ENCODE data around the gene SPRR5. TPM values are rescaled to one million over a fixed set of nuclear protein-coding genes. Genes with fewer than 3 reads are reported as not detected.
A peak's percentile ranks its signal among the peaks of the same experiment; 100 is the strongest.

The SPRR5 gene
- total RNA-seq (not detected), polyA plus RNA-seq (ENCODE audit: insufficient read depth in 1 of 8, insufficient read length in 8 of 8, low replicate concordance in 1 of 8) (not detected)
- long read RNA-seq, donor 1: 0 reads
- long read RNA-seq, donor 2: 0 reads
- long read RNA-seq, donor 3: 0 reads
- long read RNA-seq, donor 4: 0 reads
- long read RNA-seq, donor 5: 0 reads
- long read RNA-seq, donor 6: 0 reads
- long read RNA-seq, donor 7: 0 reads
- long read RNA-seq, donor 8: 0 reads
- long read RNA-seq, donor 9: 0 reads
- long read RNA-seq, donor 10: 0 reads
- long read RNA-seq, donor 11: 0 reads

- no peak within 1 kb of the TSS for H3K4me3 ChIP-seq (ENCODE audit: low read length)
- 100% methylated on average over 1 of the region's 4 CpGs for WGBS (ENCODE audit: insufficient coverage)
Measured at GRCh38 chr1:152946651-152947256, at the start of gene SPRR5. Gene SPRR5 (plus strand): TSS chr1:152947206. CDS start chr1:152948555, 1,349 bp downstream.

GRCh38 chr1:152899027-152899426 lies 48.0 kb upstream of the SPRR5 start:
- no peak overlapping the region for H3K27ac ChIP-seq (ENCODE audit: low read length)
- 63% methylated on average over 4 of the region's 4 CpGs for WGBS (ENCODE audit: insufficient coverage)
- no peaks in the 10 kb centered on the region for H3K4me1 ChIP-seq (ENCODE audit: control insufficient read depth, insufficient read depth, low read length)
- no peaks in the 10 kb centered on the region for H3K27me3 ChIP-seq (ENCODE audit: control insufficient read depth, insufficient read depth, low read length)
- no peak for DNase-seq
- no peaks in the 10 kb centered on the region for H3K36me3 ChIP-seq (ENCODE audit: control insufficient read depth, insufficient read depth, low read length)
- no peaks in the 10 kb centered on the region for H3K9me3 ChIP-seq (replicated peaks; ENCODE audit: control insufficient read depth, low read depth, low read length)
- no peak overlapping the region for H3K4me3 ChIP-seq (ENCODE audit: low read length)

More at GRCh38 chr1:152946651-152947256, at the start of gene SPRR5:
- no peaks in the 10 kb centered on the region for H3K27me3 ChIP-seq (ENCODE audit: control insufficient read depth, insufficient read depth, low read length)
- DNase-seq: no peak
- H3K27ac ChIP-seq (ENCODE audit: low read length): no peak within 1 kb of the TSS
- H3K4me1 ChIP-seq (ENCODE audit: control insufficient read depth, insufficient read depth, low read length): no peaks in the 10 kb centered on the region
- H3K36me3 ChIP-seq (ENCODE audit: control insufficient read depth, insufficient read depth, low read length): no peaks in the 10 kb centered on the region
- H3K9me3 ChIP-seq (replicated peaks; ENCODE audit: control insufficient read depth, low read depth, low read length): no peaks in the 10 kb centered on the region

GRCh38 chr1:152899883-152900282 lies 47.1 kb upstream of the SPRR5 start:
- H3K4me1 ChIP-seq (ENCODE audit: control insufficient read depth, insufficient read depth, low read length): no peaks in the 10 kb centered on the region
- H3K4me3 ChIP-seq (ENCODE audit: low read length): no peak overlapping the region
- no peaks in the 10 kb centered on the region for H3K9me3 ChIP-seq (replicated peaks; ENCODE audit: control insufficient read depth, low read depth, low read length)
- no peak overlapping the region for H3K27ac ChIP-seq (ENCODE audit: low read length)
- no peaks in the 10 kb centered on the region for H3K36me3 ChIP-seq (ENCODE audit: control insufficient read depth, insufficient read depth, low read length)
- H3K27me3 ChIP-seq (ENCODE audit: control insufficient read depth, insufficient read depth, low read length): no peaks in the 10 kb centered on the region
- DNase-seq: no peak
- WGBS (ENCODE audit: insufficient coverage): 66% methylated on average over 2 of the region's 2 CpGs

- DNase-seq: no peak
- H3K4me3 ChIP-seq (ENCODE audit: low read length): no peak overlapping the region
- H3K9me3 ChIP-seq (replicated peaks; ENCODE audit: control insufficient read depth, low read depth, low read length): no peaks in the 10 kb centered on the region
- no peaks in the 10 kb centered on the region for H3K36me3 ChIP-seq (ENCODE audit: control insufficient read depth, insufficient read depth, low read length)
- no peaks in the 10 kb centered on the region for H3K4me1 ChIP-seq (ENCODE audit: control insufficient read depth, insufficient read depth, low read length)
- WGBS (ENCODE audit: insufficient coverage): 100% methylated on average over 1 of the region's 5 CpGs
- H3K27ac ChIP-seq (ENCODE audit: low read length): no peak overlapping the region
- no peaks in the 10 kb centered on the region for H3K27me3 ChIP-seq (ENCODE audit: control insufficient read depth, insufficient read depth, low read length)
Measured at GRCh38 chr1:152901631-152902030, 45.4 kb upstream of the SPRR5 start.

- Histone ChIP-seq H3K9me3 (replicated peaks; ENCODE audit: control insufficient read depth, low read depth, low read length) (no peaks in the 10 kb centered on the region), H3K4me3 (ENCODE audit: low read length) (no peak overlapping the region), H3K36me3 (ENCODE audit: control insufficient read depth, insufficient read depth, low read length) (no peaks in the 10 kb centered on the region), H3K27me3 (ENCODE audit: control insufficient read depth, insufficient read depth, low read length) (no peaks in the 10 kb centered on the region), H3K27ac (ENCODE audit: low read length) (no peak overlapping the region), H3K4me1 (ENCODE audit: control insufficient read depth, insufficient read depth, low read length) (no peaks in the 10 kb centered on the region)
- 0% methylated on average over 1 of the region's 4 CpGs for WGBS (ENCODE audit: insufficient coverage)
- DNase-seq: no peak
Measured at GRCh38 chr1:152902636-152903035, 44.4 kb upstream of the SPRR5 start.

GRCh38 chr1:152904688-152905440 lies 42.1 kb upstream of the SPRR5 start:
- no peak overlapping the region for H3K27ac ChIP-seq (ENCODE audit: low read length)
- WGBS (ENCODE audit: insufficient coverage): no CpG with 5 or more reads among the region's 7 CpGs
- no peak for DNase-seq
- H3K9me3 ChIP-seq (replicated peaks; ENCODE audit: control insufficient read depth, low read depth, low read length): no peaks in the 10 kb centered on the region
- H3K27me3 ChIP-seq (ENCODE audit: control insufficient read depth, insufficient read depth, low read length): no peaks in the 10 kb centered on the region
- H3K4me3 ChIP-seq (ENCODE audit: low read length): no peak overlapping the region
- H3K36me3 ChIP-seq (ENCODE audit: control insufficient read depth, insufficient read depth, low read length): no peaks in the 10 kb centered on the region
- no peaks in the 10 kb centered on the region for H3K4me1 ChIP-seq (ENCODE audit: control insufficient read depth, insufficient read depth, low read length)

GRCh38 chr1:152906023-152906565 lies 40.9 kb upstream of the SPRR5 start:
- no peaks in the 10 kb centered on the region for H3K4me1 ChIP-seq (ENCODE audit: control insufficient read depth, insufficient read depth, low read length)
- H3K27ac ChIP-seq (ENCODE audit: low read length): no peak overlapping the region
- no peaks in the 10 kb centered on the region for H3K9me3 ChIP-seq (replicated peaks; ENCODE audit: control insufficient read depth, low read depth, low read length)
- H3K36me3 ChIP-seq (ENCODE audit: control insufficient read depth, insufficient read depth, low read length): no peaks in the 10 kb centered on the region
- peak; percentile 28 for DNase-seq
- no peaks in the 10 kb centered on the region for H3K27me3 ChIP-seq (ENCODE audit: control insufficient read depth, insufficient read depth, low read length)
- no peak overlapping the region for H3K4me3 ChIP-seq (ENCODE audit: low read length)
- 52% methylated on average over 5 of the region's 5 CpGs for WGBS (ENCODE audit: insufficient coverage)

GRCh38 chr1:152907686-152908601 lies 39.1 kb upstream of the SPRR5 start, which contains the start of gene IVL:
Gene IVL (plus strand): TSS chr1:152908546. CDS start chr1:152909798, 1,252 bp downstream.
- Histone ChIP-seq H3K4me1 (ENCODE audit: control insufficient read depth, insufficient read depth, low read length) (no peaks in the 10 kb centered on the region), H3K4me3 (ENCODE audit: low read length) (no peak within 1 kb of the TSS), H3K9me3 (replicated peaks; ENCODE audit: control insufficient read depth, low read depth, low read length) (no peaks in the 10 kb centered on the region), H3K27ac (ENCODE audit: low read length) (no peak within 1 kb of the TSS), H3K36me3 (ENCODE audit: control insufficient read depth, insufficient read depth, low read length) (no peaks in the 10 kb centered on the region), H3K27me3 (ENCODE audit: control insufficient read depth, insufficient read depth, low read length) (no peaks in the 10 kb centered on the region)
- WGBS (ENCODE audit: insufficient coverage): 58% methylated on average over 2 of the region's 4 CpGs
- no peak for DNase-seq

- H3K36me3 ChIP-seq (ENCODE audit: control insufficient read depth, insufficient read depth, low read length): no peaks in the 10 kb centered on the region
- no peak for DNase-seq
Measured at GRCh38 chr1:152909206-152909605, 37.8 kb upstream of the SPRR5 start.

More at GRCh38 chr1:152909206-152909605, 37.8 kb upstream of the SPRR5 start:
- H3K4me3 ChIP-seq (ENCODE audit: low read length): no peak overlapping the region
- no peak overlapping the region for H3K27ac ChIP-seq (ENCODE audit: low read length)
- no peaks in the 10 kb centered on the region for H3K9me3 ChIP-seq (replicated peaks; ENCODE audit: control insufficient read depth, low read depth, low read length)
- no peaks in the 10 kb centered on the region for H3K27me3 ChIP-seq (ENCODE audit: control insufficient read depth, insufficient read depth, low read length)
- WGBS (ENCODE audit: insufficient coverage): 90% methylated on average over 3 of the region's 3 CpGs
- H3K4me1 ChIP-seq (ENCODE audit: control insufficient read depth, insufficient read depth, low read length): no peaks in the 10 kb centered on the region

Data from muscle of leg (tissue), 16 donors.